HG02973 (cell line): ENCODE data around the gene SVIL.
"Not testable (repeated sequence)": the region's sequence is repeated elsewhere in the genome, so short reads cannot be mapped to it uniquely, and the experiment has no call there.

Experiments used
- ATAC-seq: cut with Tn5 transposase; IDR thresholded peaks from one replicate; pipeline ENCODE4 v1.9.1; 2021; ENCODE audit warnings: moderate library complexity; ENCODE audit not compliant: unreplicated experiment

The SVIL gene

DNA sequence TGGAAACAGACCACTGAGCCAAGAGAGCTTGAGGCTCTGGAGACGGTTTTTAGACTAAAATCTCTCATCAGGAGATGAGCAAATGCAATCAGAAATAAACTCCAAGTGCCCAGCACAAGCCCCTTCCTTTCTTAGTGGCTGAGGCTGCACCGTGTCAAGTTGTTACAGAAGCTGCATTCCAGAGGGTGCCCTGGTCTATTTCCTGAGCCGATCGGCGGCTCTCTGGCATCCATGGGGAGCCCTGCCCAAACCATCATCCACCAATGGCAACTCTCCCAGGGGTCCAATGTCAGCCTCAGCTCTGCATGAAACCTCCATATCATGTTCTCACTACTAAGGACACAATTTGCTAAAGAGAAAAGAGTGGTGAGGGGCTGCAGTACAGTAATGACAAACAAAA, 89.6 kb downstream of the SVIL start:
- ATAC-seq = no peak

DNA sequence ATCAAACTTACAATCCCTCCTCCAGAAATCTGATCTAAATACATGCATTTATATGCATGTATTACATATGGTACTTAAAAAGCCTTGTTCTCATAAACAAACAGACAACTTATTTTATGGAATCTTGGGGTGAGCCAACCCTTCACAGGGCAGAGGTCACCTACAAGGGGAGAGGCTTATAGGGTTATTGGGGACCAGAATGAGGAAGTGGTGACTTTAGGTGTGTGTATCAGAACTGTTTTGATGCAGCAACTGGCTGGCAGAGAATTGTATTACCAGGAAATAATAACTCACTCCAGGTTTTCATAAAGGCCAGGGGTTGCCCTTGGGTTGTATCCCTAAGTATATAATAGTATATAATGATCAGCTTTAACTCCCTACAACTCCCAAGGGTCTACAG, 91.1 kb downstream of the SVIL start:
- no peak for ATAC-seq

DNA sequence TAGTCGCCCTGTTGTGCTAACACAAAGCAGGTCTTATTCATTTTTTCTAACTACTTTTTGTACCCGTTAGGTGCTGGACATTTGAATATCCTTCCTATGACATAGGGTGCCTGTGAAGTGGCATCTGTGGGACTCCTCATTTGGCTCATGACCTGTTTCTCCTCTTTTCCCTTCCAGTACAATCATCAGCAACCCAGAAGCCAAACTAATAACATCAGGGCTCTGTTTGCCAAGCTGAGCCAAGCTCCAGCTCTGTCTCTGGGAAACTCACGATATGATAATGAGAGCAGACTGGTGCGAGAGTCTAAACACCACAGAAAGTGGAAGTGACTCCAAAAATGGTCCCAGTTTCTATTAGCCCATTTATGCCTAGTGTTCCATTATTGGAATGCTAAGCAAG, 92.0 kb downstream of the SVIL start:
- no peak for ATAC-seq

DNA sequence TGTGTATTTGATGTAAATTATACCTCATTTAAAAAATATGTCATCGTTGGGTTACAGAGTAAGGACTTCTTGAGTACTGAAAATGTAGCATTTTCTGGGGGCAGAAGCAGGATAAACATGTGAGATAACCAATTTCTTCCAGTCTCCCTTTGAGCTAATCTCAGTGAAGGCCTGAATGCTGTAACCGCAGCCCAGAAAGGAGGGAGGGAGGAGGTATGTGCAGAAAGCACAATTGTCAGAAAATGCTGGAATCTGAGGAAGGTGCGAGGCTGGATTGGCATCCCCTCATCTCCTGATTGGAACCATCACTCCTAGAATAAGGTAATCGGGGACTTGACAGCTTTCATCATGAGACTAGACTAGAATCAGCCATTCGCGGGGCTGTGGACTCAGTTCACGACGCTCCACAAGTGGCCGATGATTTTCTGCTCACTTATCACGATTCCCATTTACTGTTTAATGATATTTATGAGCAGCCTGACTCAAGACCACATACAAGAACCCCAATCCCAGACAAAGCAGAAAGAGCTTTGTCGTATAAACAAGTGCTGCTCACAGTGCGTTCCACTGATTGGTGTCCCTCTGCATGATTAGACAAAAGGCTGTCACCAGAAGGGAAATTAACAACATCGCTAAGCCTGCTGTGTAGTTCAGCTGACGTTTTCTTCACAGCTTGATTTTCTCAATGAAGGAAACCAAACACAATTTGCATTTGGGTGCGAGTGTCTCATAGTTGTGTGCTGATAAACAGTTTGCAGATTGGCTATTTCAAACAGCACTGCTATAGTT, 93.2 kb downstream of the SVIL start:
- ATAC-seq = no peak

DNA sequence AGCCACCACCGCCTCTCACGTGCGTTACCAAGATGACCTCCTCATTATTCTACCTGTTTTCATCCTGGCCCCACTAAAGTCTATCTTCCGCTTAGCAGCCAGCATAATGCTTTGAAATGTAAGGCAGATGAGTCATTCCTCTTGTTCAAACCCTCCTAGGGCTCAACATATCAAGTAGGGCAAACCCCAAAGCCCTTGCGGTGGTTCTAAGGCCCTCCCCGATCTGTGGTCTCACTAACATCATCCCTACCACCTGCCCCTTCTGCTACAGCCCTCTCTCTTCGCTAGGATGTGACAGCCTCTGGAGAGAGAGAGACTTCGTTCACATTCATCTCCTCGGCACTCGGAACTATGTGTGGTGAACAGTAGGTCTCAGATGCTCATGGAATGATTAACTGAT, 94.8 kb downstream of the SVIL start:
- ATAC-seq = no peak

DNA sequence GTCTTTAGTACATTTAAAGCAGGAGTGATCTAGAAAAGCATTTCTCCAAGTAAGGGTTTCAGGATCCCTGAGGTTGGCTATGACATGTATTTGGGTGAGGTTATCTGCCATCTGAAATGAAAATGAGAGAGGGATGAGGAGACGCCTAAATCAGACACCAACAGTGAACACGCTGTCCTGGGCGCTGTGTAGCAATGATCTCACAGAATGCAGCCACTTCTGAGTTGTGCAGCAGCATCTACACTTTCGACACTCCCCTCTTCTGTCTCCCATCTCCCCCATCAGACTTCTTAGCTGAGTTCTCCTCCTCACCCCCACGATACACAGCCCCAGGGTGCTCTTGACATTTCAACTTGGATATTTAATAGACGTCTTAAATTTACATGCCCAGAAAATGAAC, 95.4 kb downstream of the SVIL start:
- no peak for ATAC-seq

DNA sequence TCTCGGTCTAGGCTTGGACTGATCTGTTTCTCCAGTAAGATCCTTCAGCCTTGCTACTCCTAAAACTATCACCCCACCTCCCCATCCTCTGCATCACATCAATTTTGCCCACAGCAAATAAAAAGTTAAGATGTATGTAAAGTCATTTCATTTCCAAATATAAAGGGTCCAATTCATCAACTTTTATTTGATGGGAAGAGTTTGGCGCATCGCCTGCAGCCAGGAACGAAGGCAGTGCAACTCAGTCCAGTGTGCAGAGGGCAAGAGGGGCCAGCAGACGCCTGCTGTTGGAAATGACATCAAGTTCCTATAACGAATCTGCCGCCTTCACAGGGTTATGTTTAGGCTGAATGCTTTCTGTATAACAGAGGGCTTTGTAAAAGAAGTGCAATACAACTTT, 97.0 kb downstream of the SVIL start:
- no peak for ATAC-seq

DNA sequence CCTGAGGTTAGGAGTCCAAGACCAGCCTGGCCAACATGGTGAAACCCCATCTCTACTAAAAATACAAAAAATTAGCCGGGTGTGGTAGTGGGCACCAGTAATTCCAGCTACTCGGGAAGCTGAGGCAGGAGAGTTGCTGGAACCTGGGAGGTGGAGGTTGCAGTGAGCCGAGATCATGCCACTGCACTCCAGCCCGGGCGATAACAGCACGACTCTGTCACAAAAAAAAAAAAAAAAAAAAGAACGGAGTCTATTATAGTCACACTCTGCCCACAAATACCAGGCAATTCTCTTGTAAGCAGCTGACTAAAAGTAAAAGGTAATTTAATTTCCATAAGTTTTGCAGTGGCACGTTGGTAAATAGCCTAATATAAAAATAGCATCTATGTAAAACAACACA, 98.1 kb downstream of the SVIL start:
- ATAC-seq = not testable (repeated sequence)

DNA sequence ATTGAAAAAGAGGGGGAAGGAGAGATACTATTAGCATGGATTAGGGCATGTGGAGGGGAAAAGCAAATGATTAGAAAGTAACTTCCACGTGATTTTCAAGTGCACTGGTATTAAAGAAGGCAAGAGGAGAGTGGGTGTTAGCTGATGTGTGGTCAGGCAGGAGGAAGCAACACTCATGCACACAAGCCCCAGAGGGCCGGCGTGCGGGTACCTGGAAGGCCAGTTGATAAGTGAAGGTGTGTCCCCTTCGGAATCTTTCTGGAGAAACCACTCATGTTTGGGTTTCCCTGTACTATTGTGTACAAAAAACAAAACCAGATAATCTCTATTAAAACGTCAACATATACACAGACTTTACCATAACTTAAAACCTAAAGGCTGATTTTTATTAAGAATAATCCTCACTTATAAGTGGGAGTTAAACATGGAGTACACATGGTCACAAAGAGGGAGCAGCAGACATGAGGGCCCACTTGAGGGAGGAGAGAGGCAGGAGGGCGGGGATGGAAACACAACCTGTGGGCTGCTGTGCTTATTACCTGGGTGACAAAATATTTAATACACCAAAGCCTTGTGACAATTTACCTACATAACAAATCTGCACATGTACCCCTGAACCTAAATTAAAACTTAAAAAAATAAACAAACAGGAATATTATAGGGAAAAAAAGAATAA, 98.9 kb downstream of the SVIL start:
- no peak for ATAC-seq

DNA sequence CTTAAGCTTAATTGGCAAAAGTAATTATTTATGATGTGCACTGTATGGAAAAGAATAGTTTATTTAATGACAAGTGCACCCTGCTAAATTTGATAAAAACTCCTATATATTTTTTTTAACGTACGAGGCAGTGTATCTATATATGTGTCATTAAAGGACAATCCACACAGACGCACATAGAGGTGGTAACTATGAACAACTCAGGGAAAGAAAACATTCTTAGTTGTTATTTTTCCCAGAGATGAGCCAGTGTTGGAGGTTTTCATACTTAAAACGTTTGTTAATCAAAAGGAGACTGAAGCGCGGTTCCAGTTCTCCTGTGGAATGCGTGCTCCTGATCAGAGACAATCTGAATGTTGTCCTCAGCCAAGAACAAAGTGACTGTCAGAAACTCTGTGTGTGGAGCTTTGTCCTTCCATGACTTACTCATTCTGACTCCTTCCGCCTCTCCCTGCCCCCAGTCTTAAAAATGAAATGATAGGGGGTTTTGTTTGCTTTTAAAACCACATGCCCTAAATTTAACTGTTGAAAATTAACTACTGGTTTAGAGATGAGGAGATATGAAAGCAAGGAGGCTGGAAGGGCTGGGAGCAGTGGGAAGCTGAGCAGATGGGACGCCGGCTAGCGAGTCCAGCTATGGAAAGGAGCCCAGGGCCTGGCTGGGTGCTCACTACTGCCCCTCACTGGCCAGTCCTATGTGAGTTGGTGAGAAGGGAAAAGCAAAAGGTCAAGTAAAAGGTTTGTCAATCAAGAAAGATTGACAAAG, 99.6 kb downstream of the SVIL start:
- no peak for ATAC-seq

DNA sequence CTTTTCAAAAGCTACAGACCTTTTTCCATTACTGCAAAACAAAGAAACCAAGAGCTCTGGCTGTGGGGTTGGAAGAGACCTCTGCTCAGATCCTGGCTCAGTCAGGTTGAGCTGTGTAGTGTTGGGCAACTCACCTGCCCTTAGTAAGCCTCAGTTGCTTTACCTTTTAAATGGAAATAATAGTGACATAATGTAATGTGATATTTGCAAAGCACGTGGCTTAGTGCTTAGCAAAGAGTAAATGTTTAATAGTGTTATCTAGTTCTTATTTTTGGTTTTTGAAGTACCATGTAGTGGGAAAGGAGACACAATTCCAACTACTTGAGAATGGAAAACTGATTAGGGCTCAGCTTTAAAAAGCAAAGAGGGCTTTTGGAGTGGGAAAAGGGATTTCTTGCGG, 100.2 kb downstream of the SVIL start:
- no peak for ATAC-seq

DNA sequence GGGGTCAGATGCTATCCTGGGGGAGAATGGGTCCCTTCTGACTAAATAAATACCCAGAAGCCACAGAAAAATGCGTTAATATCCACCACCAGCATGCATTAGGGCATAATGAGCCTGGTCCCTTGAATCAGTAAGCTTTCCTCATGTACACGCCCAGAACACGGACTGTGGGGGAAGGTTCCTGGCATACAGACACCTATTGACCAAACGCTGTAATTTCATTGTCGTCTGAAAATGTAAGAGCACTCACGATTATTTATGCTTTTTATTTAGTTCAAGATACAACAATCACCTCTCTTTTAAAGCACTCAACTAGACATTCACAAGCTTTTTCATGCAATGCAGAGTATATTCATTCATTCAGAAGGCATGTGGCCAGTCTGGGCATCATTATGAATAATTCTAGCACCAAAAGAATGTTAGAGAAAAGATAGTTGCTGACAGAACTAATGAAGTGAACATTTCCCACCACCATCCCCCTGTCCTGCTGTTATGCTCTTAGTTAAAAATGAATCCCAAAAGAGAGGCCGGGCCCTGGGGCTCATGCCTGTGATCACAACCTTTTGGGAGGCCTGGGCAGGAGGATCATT, 101.0 kb downstream of the SVIL start:
- ATAC-seq = no peak

DNA sequence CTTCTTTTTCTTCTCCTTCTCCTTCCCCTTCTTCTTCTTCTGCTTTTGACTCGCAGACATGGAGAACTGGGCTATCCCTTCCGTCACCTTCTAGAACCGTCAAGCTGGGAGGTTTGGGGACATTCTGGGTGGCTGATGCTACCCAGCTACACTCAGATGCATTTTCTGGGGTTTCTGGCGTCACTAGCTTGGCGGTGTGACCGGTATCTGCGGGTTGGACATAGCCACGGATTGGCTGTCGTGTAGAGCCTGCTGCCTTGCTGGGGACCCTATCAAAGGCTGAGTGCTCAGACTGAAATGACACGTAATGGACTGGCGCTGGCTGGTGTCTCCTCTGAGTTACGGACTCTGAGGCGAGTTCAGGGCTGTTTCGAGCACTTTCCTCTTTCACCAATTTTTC, 101.7 kb downstream of the SVIL start:
- no peak for ATAC-seq

DNA sequence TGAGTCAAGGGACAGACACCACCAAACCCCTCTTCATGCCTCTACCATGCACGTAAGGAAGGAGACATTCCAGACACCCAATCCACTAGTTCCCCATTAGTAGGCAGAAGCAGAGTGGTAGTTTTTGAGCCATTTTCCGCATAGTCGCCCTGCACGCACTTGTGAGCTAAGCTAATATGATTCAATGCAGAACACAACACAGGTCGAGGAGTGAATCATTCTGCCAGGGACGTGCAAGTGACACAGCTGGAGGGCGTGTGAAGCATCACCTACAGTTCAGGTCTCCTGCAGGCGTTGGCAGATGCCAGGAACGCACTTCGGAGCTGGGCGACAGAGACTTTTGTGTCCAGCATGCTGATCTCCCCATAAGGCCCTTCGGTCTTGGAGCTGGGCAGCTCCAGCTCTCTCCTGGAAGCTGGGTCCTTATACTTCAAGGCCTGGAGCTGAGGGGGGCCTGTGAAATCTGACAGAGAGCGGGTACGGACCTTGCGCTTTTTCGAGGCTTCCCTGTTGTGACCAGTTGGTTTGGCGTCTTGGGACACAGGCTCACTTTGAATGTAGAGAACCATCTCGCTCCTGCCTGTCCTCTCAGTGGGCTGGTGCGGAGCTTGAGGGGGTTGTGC, 102.4 kb downstream of the SVIL start:
- no peak for ATAC-seq

DNA sequence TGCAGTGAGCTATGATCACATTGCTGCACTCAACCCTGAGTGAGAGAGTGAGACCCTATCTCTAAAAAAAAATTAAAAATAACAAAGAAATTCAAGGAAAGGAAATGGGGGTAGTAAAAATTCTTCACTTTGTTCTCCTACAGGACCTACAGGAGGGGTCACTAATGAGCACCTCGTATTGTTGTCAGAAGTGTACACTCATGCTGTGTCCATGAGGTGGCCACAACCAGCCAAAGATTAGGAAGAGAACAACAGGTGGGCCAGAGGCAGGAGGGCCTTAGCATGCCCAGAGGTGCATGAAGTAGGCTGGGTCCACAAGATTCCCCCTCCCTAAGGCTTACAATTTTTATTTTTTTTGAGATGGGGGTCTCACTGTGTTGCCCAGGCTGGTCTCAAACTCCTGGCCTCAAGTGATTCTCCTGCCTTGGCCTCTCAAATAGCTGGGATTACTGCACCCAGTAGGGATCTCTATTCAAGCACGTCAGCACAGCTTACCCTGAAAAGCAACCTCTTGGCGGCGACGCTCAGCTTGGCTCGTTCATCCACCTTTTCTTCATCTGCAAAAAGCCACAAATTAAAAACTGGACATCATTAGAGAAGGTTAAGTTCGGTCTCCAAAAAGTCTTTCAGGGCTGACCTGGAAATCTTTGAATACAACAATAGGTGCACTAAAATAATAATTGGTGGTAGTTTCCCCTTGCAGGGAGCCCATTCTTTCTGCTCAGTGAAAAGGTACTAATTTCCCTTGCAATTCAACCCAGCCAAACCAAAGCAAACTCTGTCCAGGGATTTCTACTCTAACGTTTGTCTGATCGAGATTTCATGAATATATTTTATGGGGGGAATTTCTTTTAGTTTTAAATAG, 104.4 kb downstream of the SVIL start:
- ATAC-seq = no peak

DNA sequence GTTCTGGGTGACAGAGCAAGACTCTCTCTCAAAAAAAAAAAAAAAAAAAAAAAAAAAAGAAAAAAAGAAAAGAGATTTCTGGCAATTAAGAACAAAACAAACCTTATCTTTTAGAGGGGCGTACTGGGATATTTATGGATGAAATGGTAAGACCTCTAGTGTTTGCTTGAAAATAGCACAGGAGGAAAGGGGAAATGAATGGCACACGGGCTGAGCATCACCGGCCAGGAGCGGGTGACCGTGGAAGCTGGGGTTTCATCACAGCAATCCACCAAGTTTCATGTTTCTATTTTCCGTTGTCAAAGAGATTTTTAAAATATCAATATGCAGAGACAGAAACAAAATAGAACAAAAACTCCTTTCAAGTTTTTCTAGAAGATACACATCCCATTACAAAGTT, 105.6 kb downstream of the SVIL start:
- ATAC-seq = no peak

DNA sequence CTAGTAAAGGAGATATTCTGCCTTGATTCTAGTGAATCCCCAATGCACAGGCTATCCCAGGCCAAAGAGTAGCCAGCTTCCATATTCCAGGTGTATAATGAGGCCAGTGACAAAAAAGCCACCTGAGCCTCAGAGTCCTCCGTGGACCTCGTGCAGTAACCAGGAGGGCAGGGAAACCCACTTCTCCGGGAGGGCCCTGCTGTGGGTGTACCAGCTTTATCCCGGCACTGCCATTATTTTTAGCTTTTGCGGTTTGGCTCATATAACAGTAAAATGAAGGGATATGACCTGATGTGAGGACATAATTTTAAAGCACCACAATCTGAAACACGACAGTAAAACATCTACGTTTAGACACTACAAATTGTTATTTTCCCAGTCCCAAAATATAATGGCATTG, 109.0 kb downstream of the SVIL start:
- ATAC-seq = no peak

DNA sequence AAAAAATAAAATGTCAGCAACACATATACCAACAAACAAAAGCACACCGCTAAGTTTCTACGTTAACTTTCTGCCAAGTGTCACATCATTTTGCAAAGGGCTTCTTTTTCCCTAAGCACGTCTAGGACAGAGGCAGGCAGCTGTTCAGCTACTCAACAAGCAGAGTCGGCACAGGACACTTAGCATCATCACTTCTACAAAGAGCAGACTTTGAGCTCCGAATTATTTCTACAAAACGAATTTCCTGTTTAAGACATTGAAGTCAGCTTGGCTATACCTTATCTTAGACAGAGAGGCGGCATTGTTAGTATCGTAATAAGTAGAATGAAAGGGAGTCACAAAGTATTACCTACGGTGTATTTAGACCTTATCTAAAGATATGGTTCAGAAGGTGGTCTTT, 110.1 kb downstream of the SVIL start:
- no peak for ATAC-seq

DNA sequence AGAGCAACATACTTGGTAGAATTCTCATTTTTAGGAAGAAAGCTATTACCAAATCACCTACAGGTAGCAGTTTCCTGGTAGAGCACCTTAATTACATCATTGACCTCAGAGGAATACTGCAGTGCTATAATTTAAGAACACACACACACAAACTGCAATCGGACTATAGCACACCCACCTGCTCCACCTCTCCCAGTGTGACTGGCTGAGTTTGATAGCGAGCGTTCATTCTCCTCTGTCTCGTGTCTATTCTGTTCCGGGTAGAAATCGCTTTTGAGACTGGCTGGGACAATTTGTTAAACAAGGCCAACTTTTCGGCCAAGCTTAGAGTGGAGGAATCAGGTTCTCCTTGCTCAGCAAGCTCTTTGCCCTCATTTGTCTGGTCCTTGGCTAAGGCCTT, 110.5 kb downstream of the SVIL start:
- ATAC-seq = no peak

DNA sequence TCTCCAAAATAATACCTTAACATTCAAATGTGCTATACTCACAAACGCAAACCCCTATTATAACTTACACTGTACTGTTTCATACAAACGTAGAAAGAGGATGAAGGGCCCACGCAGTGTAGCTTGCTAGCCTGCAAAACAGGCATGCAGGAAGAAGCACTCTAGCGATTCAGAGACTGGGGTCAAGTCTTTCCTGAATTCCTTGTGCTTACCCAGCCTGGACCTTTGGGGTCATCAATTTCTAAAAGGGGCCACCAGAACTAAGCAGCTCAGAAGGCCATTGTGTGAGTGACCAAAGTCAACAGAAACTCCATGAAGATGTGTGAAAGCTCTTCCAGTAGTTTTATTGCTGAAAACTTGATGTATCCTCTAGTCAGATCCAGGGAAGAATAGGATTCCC, 111.9 kb downstream of the SVIL start:
- ATAC-seq = no peak
